H1 (cell line): ENCODE data around the gene CDON. TPM values are rescaled to one million over a fixed set of nuclear protein-coding genes. Genes with fewer than 3 reads are reported as not detected.

Experiments used
- CTCF ChIA-PET: fragments of 300-600 bp; sonication (Branson Sonifier 250); formaldehyde crosslinking; loops from one replicate; lab custom pipeline; 2021; ENCODE audit not compliant: partially characterized antibody; lab: Charles Lee
- POLR2A ChIA-PET: fragments of 300-600 bp; sonication (Branson Sonifier 250); formaldehyde crosslinking; loops from one replicate; lab custom pipeline; 2021; ENCODE audit warnings: inconsistent platforms; ENCODE audit not compliant: partially characterized antibody; lab: Charles Lee
- DNase-seq, 2 experiments: peaks; one replicate each; pipeline versions ENCODE4 v3.0.0 to v3.0.0-alpha.2; 2010 to 2022; ENCODE audit warnings: low spot score in 2 of 2, low read depth in 1 of 2, mixed read lengths in 1 of 2
- FAIRE-seq: peaks from 2 replicates; lab custom pipeline; 2011; peaks lifted over from hg19 to GRCh38; lab: Jason Lieb, UNC
- H2AFZ ChIP-seq: 2 replicates; pipeline ENCODE4 v1.8.1; 2012; ENCODE audit warnings: low read length, inconsistent platforms
- H2AK5ac ChIP-seq: 2 replicates; pipeline ENCODE4 v1.6.1; 2013; ENCODE audit warnings: low read depth, low read length
- H2BK120ac ChIP-seq: replicated peaks from 2 replicates; pipeline ENCODE3; 2013; ENCODE audit warnings: low read depth, low read length, inconsistent platforms
- H2BK12ac ChIP-seq: 2 replicates; pipeline ENCODE4 v1.6.1; 2013; ENCODE audit warnings: low read depth, low read length
- H2BK15ac ChIP-seq: 2 replicates; pipeline ENCODE4 v1.6.1; 2013; ENCODE audit warnings: low read length
- H2BK20ac ChIP-seq: 2 replicates; pipeline ENCODE4 v1.6.1; 2013; ENCODE audit warnings: low read length
- H2BK5ac ChIP-seq: 2 replicates; pipeline ENCODE4 v1.6.1; 2013; ENCODE audit warnings: low read depth, low read length
- H3K14ac ChIP-seq: 2 replicates; pipeline ENCODE4 v1.6.1; 2013; ENCODE audit warnings: inconsistent platforms; ENCODE audit not compliant: insufficient read length
- H3K18ac ChIP-seq: 2 replicates; pipeline ENCODE4 v1.6.1; 2013; ENCODE audit warnings: low read length; ENCODE audit errors: extremely low read depth
- H3K23ac ChIP-seq: 2 replicates; pipeline ENCODE4 v1.6.1; 2013; ENCODE audit warnings: inconsistent platforms; ENCODE audit not compliant: insufficient read length
- H3K23me2 ChIP-seq: 2 replicates; pipeline ENCODE4 v1.6.1; 2013; ENCODE audit warnings: low read depth, low read length
- H3K27ac ChIP-seq: 2 replicates; pipeline ENCODE4 v1.6.1; 2011; ENCODE audit warnings: low read depth, low read length, inconsistent platforms
- H3K27me3 ChIP-seq, 4 experiments: replicated peaks in 1 of 4; 1 replicate in 1 of 4; 2 replicates in 3 of 4; pipeline versions ENCODE4 v1.6.1 to v1.8.1; 2011 to 2013; ENCODE audit warnings: low read length in 3 of 4, mild to moderate bottlenecking in 3 of 4, inconsistent platforms in 2 of 4, mixed read lengths in 2 of 4, moderate library complexity in 1 of 4; ENCODE audit not compliant: control insufficient read depth in 3 of 4, insufficient read depth in 3 of 4; ENCODE audit errors: extremely low read depth in 1 of 4
- H3K36me3 ChIP-seq, 4 experiments: 2 replicates each; pipeline versions ENCODE4 v1.6.1 to v1.8.1; 2011 to 2013; ENCODE audit warnings: mild to moderate bottlenecking in 4 of 4, low read length in 3 of 4, moderate library complexity in 2 of 4, control low read depth in 1 of 4, inconsistent platforms in 1 of 4; ENCODE audit not compliant: insufficient read depth in 4 of 4, control insufficient read depth in 2 of 4
- H3K4ac ChIP-seq: replicated peaks from 2 replicates; pipeline ENCODE3; 2013; ENCODE audit warnings: low read length, low read depth, mixed read lengths, inconsistent platforms; ENCODE audit not compliant: insufficient read length
- H3K4me1 ChIP-seq, 4 experiments: replicated peaks in 1 of 4; 1 replicate in 1 of 4; 2 replicates in 3 of 4; pipeline versions ENCODE4 v1.6.1 to v1.8.1; 2011 to 2013; ENCODE audit warnings: low read length in 3 of 4, inconsistent platforms in 2 of 4, mixed read lengths in 1 of 4; ENCODE audit not compliant: insufficient read depth in 4 of 4, control insufficient read depth in 3 of 4
- H3K4me2 ChIP-seq, 2 experiments: 2 replicates each; pipeline versions ENCODE4 v1.6.1 to v1.8.1; 2011 to 2013; ENCODE audit warnings: low read depth in 2 of 2, low read length in 2 of 2, control low read depth in 1 of 2, inconsistent platforms in 1 of 2, mild to moderate bottlenecking in 1 of 2; ENCODE audit not compliant: insufficient read depth in 1 of 2
- H3K4me3 ChIP-seq, 4 experiments: fragments of 200-600, 300-600 bp in 1 of 4; sonication (generic), shearing (Covaris generic), sonication (Bioruptor Twin) in 1 of 4; 2 replicates each; pipeline versions ENCODE4 v1.5.1 to v1.8.1; 2011 to 2016; ENCODE audit warnings: low read length in 4 of 4, low read depth in 3 of 4, control low read depth in 2 of 4, inconsistent platforms in 2 of 4, mild to moderate bottlenecking in 2 of 4, mixed read lengths in 1 of 4, moderate library complexity in 1 of 4; ENCODE audit not compliant: insufficient read depth in 2 of 4; ENCODE audit errors: extremely low read depth in 1 of 4
- H3K56ac ChIP-seq: replicated peaks from 2 replicates; pipeline ENCODE3; 2013; ENCODE audit warnings: low read depth, mild to moderate bottlenecking, mixed read lengths, low read length, inconsistent platforms; ENCODE audit not compliant: insufficient read length
- H3K79me1 ChIP-seq: 2 replicates; pipeline ENCODE4 v1.6.1; 2013; ENCODE audit warnings: low read depth, low read length, control low read depth
- H3K79me2 ChIP-seq, 2 experiments: 2 replicates each; pipeline versions ENCODE4 v1.6.1 to v1.8.1; 2012 to 2013; ENCODE audit warnings: low read length in 2 of 2, mild to moderate bottlenecking in 2 of 2, inconsistent platforms in 1 of 2; ENCODE audit not compliant: insufficient read depth in 2 of 2, control insufficient read depth in 1 of 2
- H3K9ac ChIP-seq, 4 experiments: replicated peaks in 1 of 4; 1 replicate in 1 of 4; 2 replicates in 3 of 4; pipeline versions ENCODE4 v1.6.1 to v1.8.1; 2011 to 2013; ENCODE audit warnings: low read depth in 3 of 4, low read length in 3 of 4, control low read depth in 2 of 4, mild to moderate bottlenecking in 2 of 4, moderate library complexity in 2 of 4, inconsistent platforms in 1 of 4; ENCODE audit errors: extremely low read depth in 1 of 4
- H3K9me3 ChIP-seq, 2 experiments: 2 replicates each; pipeline versions ENCODE4 v1.6.1 to v1.8.1; 2012 to 2013; ENCODE audit warnings: mild to moderate bottlenecking in 2 of 2, moderate library complexity in 2 of 2, control low read depth in 1 of 2, inconsistent platforms in 1 of 2, low read depth in 1 of 2, low read length in 1 of 2, mixed read lengths in 1 of 2; ENCODE audit not compliant: insufficient read depth in 2 of 2
- H4K20me1 ChIP-seq, 2 experiments: replicated peaks in 1 of 2; 2 replicates each; pipeline versions ENCODE3 to v1.8.1; 2011 to 2013; ENCODE audit warnings: inconsistent platforms in 2 of 2, low read length in 2 of 2, mild to moderate bottlenecking in 1 of 2; ENCODE audit not compliant: insufficient read depth in 2 of 2, control insufficient read depth in 1 of 2
- H4K5ac ChIP-seq: 2 replicates; pipeline ENCODE4 v1.6.1; 2013; ENCODE audit warnings: low read length, low read depth, mixed read lengths, inconsistent platforms; ENCODE audit not compliant: insufficient read length
- H4K8ac ChIP-seq: 2 replicates; pipeline ENCODE4 v1.8.0; 2013; ENCODE audit warnings: mild to moderate bottlenecking, moderate library complexity, low read length, inconsistent platforms; ENCODE audit not compliant: insufficient read depth; ENCODE audit errors: extremely low read depth
- H4K91ac ChIP-seq: replicated peaks from 2 replicates; pipeline ENCODE3; 2013; ENCODE audit warnings: low read length, mixed read lengths, inconsistent platforms; ENCODE audit not compliant: insufficient read length
- BACH1 ChIP-seq: IDR thresholded peaks from 2 replicates; pipeline ENCODE4 v1.6.1; 2012; ENCODE audit warnings: low read length, improper control_type of control experiment
- CHD1 ChIP-seq: IDR thresholded peaks from 2 replicates; pipeline ENCODE4 v1.6.1; 2012; ENCODE audit warnings: low read depth, low read length, improper control_type of control experiment
- CHD2 ChIP-seq: IDR thresholded peaks from 2 replicates; pipeline ENCODE4 v1.6.1; 2012; ENCODE audit warnings: low read length, improper control_type of control experiment
- FOSL1 ChIP-seq: IDR thresholded peaks from 2 replicates; pipeline ENCODE4 v1.6.1; 2011; ENCODE audit warnings: mild to moderate bottlenecking, low read depth, low read length, moderate library complexity; ENCODE audit not compliant: insufficient read depth
- GABPA ChIP-seq: IDR thresholded peaks from 2 replicates; pipeline ENCODE4 v1.6.1; 2011; ENCODE audit warnings: mild to moderate bottlenecking, low read length, moderate library complexity, borderline replicate concordance; ENCODE audit not compliant: insufficient read depth
- HDAC2 ChIP-seq, 2 experiments: fragments of 300-600 bp in 1 of 2; sonication (generic) in 1 of 2; IDR thresholded peaks; 2 replicates each; pipeline ENCODE4 v1.6.1; 2011 to 2012; ENCODE audit warnings: low read depth in 2 of 2, low read length in 2 of 2, mild to moderate bottlenecking in 2 of 2, moderate library complexity in 2 of 2, borderline replicate concordance in 1 of 2, inconsistent platforms in 1 of 2
- JUND ChIP-seq: IDR thresholded peaks from 2 replicates; pipeline ENCODE4 v1.6.1; 2011; ENCODE audit warnings: mild to moderate bottlenecking, improper control_type of control experiment, low read length
- RAD21 ChIP-seq, 2 experiments: IDR thresholded peaks in 1 of 2; conservative IDR thresholded peaks in 1 of 2; 2 replicates each; pipeline ENCODE4 v1.6.1; 2011; ENCODE audit warnings: low read depth in 2 of 2, low read length in 2 of 2, improper control_type of control experiment in 1 of 2, inconsistent platforms in 1 of 2, mild to moderate bottlenecking in 1 of 2, moderate library complexity in 1 of 2
- SIN3A ChIP-seq, 2 experiments: IDR thresholded peaks in 1 of 2; conservative IDR thresholded peaks in 1 of 2; 2 replicates each; pipeline ENCODE4 v1.6.1; 2011 to 2012; ENCODE audit warnings: low read length in 2 of 2, improper control_type of control experiment in 1 of 2, low read depth in 1 of 2, mild to moderate bottlenecking in 1 of 2
- SIRT6 ChIP-seq: IDR thresholded peaks from one replicate; pipeline ENCODE4 v1.7.1; 2012; ENCODE audit warnings: low read length, inconsistent platforms
- TEAD4 ChIP-seq: IDR thresholded peaks from 2 replicates; pipeline ENCODE4 v1.6.1; 2012; ENCODE audit warnings: low read depth, low read length, inconsistent platforms, mixed read lengths
- WGBS, 2 experiments: shearing (Covaris generic) in 1 of 2; methylation state at CpG; one replicate each; pipeline versions ENCODE4 v1.1.6 to v1.1.7; 2013 to 2015; ENCODE audit warnings: low lambda C conversion rate in 2 of 2, mixed read lengths in 2 of 2, inconsistent platforms in 1 of 2, low coverage in 1 of 2, missing lambda C conversion rate in 1 of 2; ENCODE audit not compliant: insufficient replicate concordance in 2 of 2, insufficient coverage in 1 of 2, insufficient read length in 1 of 2; ENCODE audit errors: extremely low coverage in 1 of 2, missing lambda C conversion rate in 1 of 2; 5-methylcytosine and 5-hydroxymethylcytosine counted together
- polyA plus RNA-seq, 7 experiments: library from polyadenylated mRNA; depleted of rRNA in 3 of 7; stranded (reverse) in 5 of 7; unstranded in 2 of 7; fragments of >200 nt in 5 of 7; fragments of 200-250 nt in 2 of 7; gene quantifications; 1 replicate in 5 of 7; 2 replicates in 1 of 7; 4 replicates in 1 of 7; pipeline versions ENCODE4 v1.2.1 to v1.2.3, GENCODE V29; 2011 to 2013; ENCODE audit warnings: missing spikeins in 2 of 7, mixed read lengths in 2 of 7
- total RNA-seq: library from RNA; stranded (reverse); fragmentation: NEBNext Ultra II Directional; extraction: Animal tissue kit (Norgen Biotek cat#: 25700); gene quantifications from 2 replicates; pipeline ENCODE4 v1.2.1, GENCODE V29; 2021
- TF ChIP-seq, protein P1 (sequence below): IDR thresholded peaks from 2 replicates; pipeline ENCODE4 v1.6.1; 2012; ENCODE audit warnings: inconsistent platforms

CDON gene
- total and polyA plus RNA-seq, 2 of the 8 experiments (the other 6 are each of a cell fraction or from before 2014, with no cell fraction given) = 11.0 to 32.5 TPM

DNA sequence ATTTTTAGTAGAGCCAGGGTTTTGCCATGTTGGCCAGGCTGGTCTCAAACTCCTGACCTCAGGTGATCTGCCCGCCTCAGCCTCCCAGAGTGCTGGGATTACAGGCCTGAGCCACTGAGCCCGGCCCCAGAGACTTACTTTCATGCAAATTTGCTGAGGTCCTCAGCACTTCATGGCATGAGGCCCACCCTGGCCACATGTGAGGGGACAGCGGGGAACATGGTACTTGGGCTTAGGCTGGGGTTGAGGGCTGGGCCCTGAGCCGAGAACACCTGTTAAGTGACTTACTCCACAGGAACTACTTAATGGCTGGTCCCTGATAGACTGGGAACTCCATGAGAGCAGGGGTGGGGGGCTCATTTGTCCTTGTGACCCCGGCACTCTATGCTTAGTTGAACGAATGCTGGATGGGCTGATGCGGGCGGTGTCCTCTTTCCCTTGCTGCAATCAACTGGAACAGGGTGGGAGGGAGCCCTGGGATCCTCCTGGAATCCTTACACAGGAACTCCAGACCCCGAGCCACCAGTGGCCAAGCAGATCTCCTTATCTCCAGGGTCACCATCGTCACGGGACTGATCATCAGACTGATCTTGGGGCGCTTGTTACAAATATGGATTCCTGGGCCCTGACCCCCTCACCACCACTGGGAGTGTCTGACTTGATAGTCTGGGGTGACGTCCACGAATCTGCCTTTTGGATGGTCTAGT lies 115.8 kb downstream of the CDON start:
- no peak overlapping the region for H2BK20ac ChIP-seq
- 96% methylated on average over 14 of the region's 14 CpGs; no CpG with 5 or more reads in 1 of the 2 experiments for WGBS, 2 experiments
- CTCF ChIA-PET = interaction anchor here (5.6 to 6.9 kb wide), 2 partner anchors 13 to 114 kb away, joined by 32 to 65 read pairs; partner anchors contain the start of gene CDON
- H3K4ac ChIP-seq = peak overlapping the region; percentile 7
- H2AFZ ChIP-seq = no peak overlapping the region
- no peak overlapping the region for H2AK5ac ChIP-seq
- no peak overlapping the region for H3K27ac ChIP-seq
- no peak overlapping the region for H2BK5ac ChIP-seq
- POLR2A ChIA-PET = no interaction called here
- no peak overlapping the region for H4K8ac ChIP-seq
- no peaks in the 10 kb centered on the region for H4K20me1 ChIP-seq
- no peak overlapping the region for H2BK15ac ChIP-seq
- no peak overlapping the region for H4K5ac ChIP-seq
- no peak overlapping the region for H3K14ac ChIP-seq
- H3K79me2 ChIP-seq = no peaks in the 10 kb centered on the region
- no peak overlapping the region for H3K9ac ChIP-seq
- no peak overlapping the region for H2BK12ac ChIP-seq
- no peaks in the 10 kb centered on the region for H3K36me3 ChIP-seq
- no peaks in the 10 kb centered on the region for H3K27me3 ChIP-seq
- H2BK120ac ChIP-seq = no peak overlapping the region
- H3K9me3 ChIP-seq = no peaks in the 10 kb centered on the region
- H3K4me2 ChIP-seq = no peak overlapping the region
- H3K79me1 ChIP-seq = no peaks in the 10 kb centered on the region
- no peak overlapping the region for H3K23ac ChIP-seq
- no peak overlapping the region for H3K56ac ChIP-seq
- H4K91ac ChIP-seq = no peak overlapping the region
- H3K4me1 ChIP-seq = peaks cover 0 to 4% (median under 1%) of the 10 kb centered on the region in 4 experiments; a peak in 6 of 7 replicates
- no peak for DNase-seq
- no peak overlapping the region for H3K18ac ChIP-seq
- FAIRE-seq = no peak
- H3K4me3 ChIP-seq = no peak overlapping the region
- no peaks in the 10 kb centered on the region for H3K23me2 ChIP-seq
- TF ChIP-seq SIRT6 (no peak), GABPA (no peak), CHD1 (no peak), SIN3A (conservative IDR thresholded peaks at IDR 0.05 in 1 of 2, IDR thresholded peaks at IDR 0.05 in 1 of 2; ENCODE audit: low read depth in 1 of 2, low read length in 2 of 2) (no peak), RAD21 (IDR thresholded peaks at IDR 0.05 in 1 of 2, conservative IDR thresholded peaks at IDR 0.05 in 1 of 2; ENCODE audit: low read depth in 2 of 2, low read length in 2 of 2) (no peak), CHD2 (no peak), FOSL1 (no peak), JUND (no peak), HDAC2 (IDR thresholded peaks at IDR 0.05; ENCODE audit: borderline replicate concordance in 1 of 2, low read depth in 2 of 2, low read length in 2 of 2) (no peak), TEAD4 (no peak), BACH1 (no peak)
- TF ChIP-seq, protein P1, sequence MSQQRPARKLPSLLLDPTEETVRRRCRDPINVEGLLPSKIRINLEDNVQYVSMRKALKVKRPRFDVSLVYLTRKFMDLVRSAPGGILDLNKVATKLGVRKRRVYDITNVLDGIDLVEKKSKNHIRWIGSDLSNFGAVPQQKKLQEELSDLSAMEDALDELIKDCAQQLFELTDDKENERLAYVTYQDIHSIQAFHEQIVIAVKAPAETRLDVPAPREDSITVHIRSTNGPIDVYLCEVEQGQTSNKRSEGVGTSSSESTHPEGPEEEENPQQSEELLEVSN = no peak
